ENCODE data around the gene NBPF3. TPM values are rescaled to one million over a fixed set of nuclear protein-coding genes. Genes with fewer than 3 reads are reported as not detected.
"Not testable (repeated sequence)": the region's sequence is repeated elsewhere in the genome, so short reads cannot be mapped to it uniquely, and the experiment has no call there.

Gene NBPF3
- total RNA-seq, 4 donors from 2014 or later, result 8.2 to 12.0 (median 9.2) TPM

- peaks cover 32% of the 10 kb centered on the region for H3K36me3 ChIP-seq
- no peaks in the 10 kb centered on the region for H3K4me1 ChIP-seq
- no peak for TF ChIP-seq EP300 (IDR thresholded peaks at IDR 0.05)
- no peak for TF ChIP-seq POLR2AphosphoS5 (IDR thresholded peaks at IDR 0.05)
- no peak for TF ChIP-seq POLR2A (IDR thresholded peaks at IDR 0.05)
- no peak for TF ChIP-seq CTCF (IDR thresholded peaks at IDR 0.05)
- H3K4me3 ChIP-seq, result no peak overlapping the region
- no peaks in the 10 kb centered on the region for H3K27me3 ChIP-seq
- WGBS, result 92% methylated on average over 9 of the region's 9 CpGs
- H3K27ac ChIP-seq, result no peak overlapping the region
- no peaks in the 10 kb centered on the region for H3K9me3 ChIP-seq
- no peak for DNase-seq (ENCODE audit: low spot score in 2 of 2)
Observed at GRCh38 chr1:21469581-21469980, 29.6 kb downstream of the NBPF3 start.

GRCh38 chr1:21472861-21473260, 32.9 kb downstream of the NBPF3 start:
- no peaks in the 10 kb centered on the region for H3K9me3 ChIP-seq
- no peaks in the 10 kb centered on the region for H3K27me3 ChIP-seq
- H3K27ac ChIP-seq, result no peak overlapping the region
- peaks cover 34% of the 10 kb centered on the region for H3K36me3 ChIP-seq
- H3K4me3 ChIP-seq, result no peak overlapping the region
- DNase-seq (ENCODE audit: low spot score in 2 of 2), result no peak
- WGBS, result 61% methylated on average over 5 of the region's 5 CpGs
- no peaks in the 10 kb centered on the region for H3K4me1 ChIP-seq
- no peak for TF ChIP-seq EP300 (IDR thresholded peaks at IDR 0.05)

DNA sequence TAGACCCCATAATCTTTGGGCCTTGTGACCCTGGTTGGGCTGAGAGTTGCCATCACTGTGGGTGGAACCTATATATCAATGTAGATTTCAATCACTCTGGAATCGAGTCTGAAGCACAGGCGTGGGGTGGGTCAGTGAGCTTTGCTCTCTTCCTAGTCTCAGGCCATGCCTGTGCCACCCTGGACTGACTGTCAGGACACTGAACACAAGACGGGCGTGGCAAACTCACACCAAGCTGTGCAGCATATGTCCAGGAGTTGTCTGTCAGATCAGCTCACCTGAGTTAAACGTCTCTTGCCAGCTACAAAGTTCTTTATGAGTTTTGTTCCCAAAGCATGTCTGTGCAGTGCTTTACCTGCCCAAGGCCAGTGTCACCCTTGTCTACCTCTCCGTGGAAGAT, 38.4 kb downstream of the NBPF3 start:
- H3K27ac ChIP-seq, result no peak overlapping the region
- H3K27me3 ChIP-seq, result no peaks in the 10 kb centered on the region
- H3K36me3 ChIP-seq, result peaks cover 24% of the 10 kb centered on the region
- DNase-seq (ENCODE audit: low spot score in 2 of 2), result no peak
- H3K4me1 ChIP-seq, result no peaks in the 10 kb centered on the region
- TF ChIP-seq POLR2A (IDR thresholded peaks at IDR 0.05), result no peak
- no peak for TF ChIP-seq CTCF (IDR thresholded peaks at IDR 0.05)
- no peak for TF ChIP-seq EP300 (IDR thresholded peaks at IDR 0.05)
- no peak for TF ChIP-seq POLR2AphosphoS5 (IDR thresholded peaks at IDR 0.05)
- no peak overlapping the region for H3K4me3 ChIP-seq
- 94% methylated on average over 5 of the region's 6 CpGs for WGBS
- H3K9me3 ChIP-seq, result no peaks in the 10 kb centered on the region

DNA sequence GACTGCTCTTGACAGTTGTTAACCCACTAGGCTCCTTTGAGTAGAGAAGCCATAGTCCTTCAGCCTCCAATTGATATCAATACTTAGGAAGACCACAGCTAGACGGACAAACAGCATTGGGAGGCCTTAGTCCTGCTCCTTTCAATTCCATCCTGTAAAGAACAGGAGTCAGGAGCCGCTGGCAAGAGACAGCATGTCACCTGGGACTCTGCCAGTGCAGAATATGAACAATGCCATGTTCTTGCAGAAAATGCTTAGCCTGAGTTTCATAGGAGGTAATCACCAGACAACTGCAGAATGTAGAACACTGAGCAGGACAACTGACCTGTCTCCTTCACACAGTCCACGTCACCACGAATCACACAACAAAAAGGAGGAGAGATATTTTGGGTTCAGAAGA, 43.9 kb downstream of the NBPF3 start:
- H3K36me3 ChIP-seq; H3K9me3 ChIP-seq; DNase-seq (ENCODE audit: low spot score in 2 of 2); H3K4me3 ChIP-seq; H3K27me3 ChIP-seq; H3K27ac ChIP-seq; H3K4me1 ChIP-seq: not testable (repeated sequence)
- 74% methylated on average over 3 of the region's 4 CpGs for WGBS

GRCh38 chr1:21489146-21489545, 49.2 kb downstream of the NBPF3 start:
- Histone ChIP-seq H3K27ac (no peak overlapping the region), H3K9me3 (no peaks in the 10 kb centered on the region), H3K36me3 (no peaks in the 10 kb centered on the region), H3K27me3 (peaks cover 7% of the 10 kb centered on the region), H3K4me1 (no peaks in the 10 kb centered on the region), H3K4me3 (no peak overlapping the region)
- 92% methylated on average over 11 of the region's 11 CpGs for WGBS
- DNase-seq (ENCODE audit: low spot score in 2 of 2), result no peak
- TF ChIP-seq POLR2AphosphoS5 (IDR thresholded peaks at IDR 0.05) (no peak), POLR2A (IDR thresholded peaks at IDR 0.05) (no peak), EP300 (IDR thresholded peaks at IDR 0.05) (no peak)

DNA sequence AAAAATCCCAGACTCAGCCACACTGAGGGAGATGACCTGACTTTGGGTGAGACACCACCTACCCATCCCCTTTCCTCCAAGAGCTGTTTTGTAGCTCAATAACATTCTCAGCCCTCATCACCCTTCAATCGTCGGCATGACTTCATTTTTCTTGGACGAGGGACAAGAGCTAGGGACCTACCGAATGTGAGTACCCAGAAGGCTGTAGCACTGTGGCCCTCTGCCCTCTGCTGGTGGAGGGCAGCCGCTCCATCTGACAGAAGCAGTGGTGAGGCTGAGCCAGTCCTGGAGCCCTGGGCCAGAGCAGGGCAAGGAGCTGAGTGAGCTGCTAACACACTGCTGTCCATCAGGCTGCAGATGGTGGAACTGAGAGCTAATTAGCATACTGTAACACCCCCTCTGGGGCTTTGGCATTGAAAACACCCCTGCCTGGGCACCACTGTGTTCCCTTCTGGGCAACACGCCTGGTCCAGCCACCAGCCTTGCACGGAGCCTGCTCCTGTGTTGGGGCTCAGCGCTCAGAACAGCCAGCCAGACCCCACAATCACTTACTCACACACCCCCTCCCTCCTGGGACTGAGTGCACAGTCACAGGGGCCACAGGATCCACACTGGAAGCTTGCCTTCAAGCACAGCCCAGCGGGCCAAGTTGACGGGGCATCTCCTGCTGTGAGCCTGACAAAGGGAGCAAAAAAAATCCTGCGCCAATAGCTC, 51.0 kb downstream of the NBPF3 start:
- Histone ChIP-seq H3K4me1 (no peaks in the 10 kb centered on the region), H3K27me3 (peaks cover 7% of the 10 kb centered on the region), H3K4me3 (no peak overlapping the region), H3K36me3 (no peaks in the 10 kb centered on the region), H3K9me3 (no peaks in the 10 kb centered on the region), H3K27ac (no peak overlapping the region)
- TF ChIP-seq CTCF (IDR thresholded peaks at IDR 0.05), result peak in 1 of 2 donors; percentile 42
- TF ChIP-seq POLR2A (IDR thresholded peaks at IDR 0.05), result no peak
- no peak for TF ChIP-seq POLR2AphosphoS5 (IDR thresholded peaks at IDR 0.05)
- no peak for TF ChIP-seq EP300 (IDR thresholded peaks at IDR 0.05)
- WGBS, result 56% methylated on average over 10 of the region's 11 CpGs
- DNase-seq (ENCODE audit: low spot score in 2 of 2), result no peak
